Vagina (tissue), 2 donors: ENCODE measurements around the gene JMJD6.

Experiments used
- POLR2A ChIP-seq, 2 donors: fragments of 450-650 bp; IDR thresholded peaks; one replicate each; pipeline ENCODE4 v1.6.1; 2017; ENCODE audit warnings: antibody characterized with exemption in 2 of 2, mild to moderate bottlenecking in 2 of 2, moderate library complexity in 2 of 2
- POLR2AphosphoS5 ChIP-seq, 2 donors: sonication (generic); formaldehyde crosslinking; IDR thresholded peaks; one replicate each; pipeline ENCODE4 v1.9.0; 2017; ENCODE audit warnings: antibody characterized with exemption in 2 of 2, mild to moderate bottlenecking in 2 of 2, low read depth in 1 of 2; ENCODE audit not compliant: insufficient read depth in 1 of 2
- TF ChIP-seq, protein P1 (sequence below), 3 experiments: fragments of 450-650 bp in 2 of 3; fragments of 200-600 bp in 1 of 3; sonication (generic) in 1 of 3; IDR thresholded peaks; one replicate each; pipeline ENCODE4 v1.5.1; 2017 to 2019; ENCODE audit warnings: antibody characterized with exemption in 3 of 3, mild to moderate bottlenecking in 2 of 3, moderate library complexity in 2 of 3

DNA sequence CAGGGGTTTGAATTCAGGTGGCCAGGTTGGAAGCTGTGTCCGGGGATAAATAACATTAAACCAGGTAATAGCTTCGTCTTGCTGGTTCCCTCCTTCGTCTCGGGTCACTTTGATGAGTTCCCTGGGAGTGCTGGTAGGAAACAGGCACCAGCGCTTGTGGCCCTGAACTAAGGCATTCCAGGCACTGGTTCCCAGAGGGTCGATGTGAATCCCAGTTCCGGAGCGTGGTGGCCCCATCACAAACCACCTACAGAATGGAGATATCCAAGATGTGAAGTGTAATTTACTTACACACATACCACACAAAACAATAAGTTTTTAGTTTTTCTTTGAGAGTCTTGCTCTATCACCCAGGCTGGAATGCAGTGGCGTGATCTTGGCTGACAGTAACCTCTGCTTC is 2.6 kb downstream of the JMJD6 start:
- TF ChIP-seq, protein P1, sequence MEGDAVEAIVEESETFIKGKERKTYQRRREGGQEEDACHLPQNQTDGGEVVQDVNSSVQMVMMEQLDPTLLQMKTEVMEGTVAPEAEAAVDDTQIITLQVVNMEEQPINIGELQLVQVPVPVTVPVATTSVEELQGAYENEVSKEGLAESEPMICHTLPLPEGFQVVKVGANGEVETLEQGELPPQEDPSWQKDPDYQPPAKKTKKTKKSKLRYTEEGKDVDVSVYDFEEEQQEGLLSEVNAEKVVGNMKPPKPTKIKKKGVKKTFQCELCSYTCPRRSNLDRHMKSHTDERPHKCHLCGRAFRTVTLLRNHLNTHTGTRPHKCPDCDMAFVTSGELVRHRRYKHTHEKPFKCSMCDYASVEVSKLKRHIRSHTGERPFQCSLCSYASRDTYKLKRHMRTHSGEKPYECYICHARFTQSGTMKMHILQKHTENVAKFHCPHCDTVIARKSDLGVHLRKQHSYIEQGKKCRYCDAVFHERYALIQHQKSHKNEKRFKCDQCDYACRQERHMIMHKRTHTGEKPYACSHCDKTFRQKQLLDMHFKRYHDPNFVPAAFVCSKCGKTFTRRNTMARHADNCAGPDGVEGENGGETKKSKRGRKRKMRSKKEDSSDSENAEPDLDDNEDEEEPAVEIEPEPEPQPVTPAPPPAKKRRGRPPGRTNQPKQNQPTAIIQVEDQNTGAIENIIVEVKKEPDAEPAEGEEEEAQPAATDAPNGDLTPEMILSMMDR (IDR thresholded peaks at IDR 0.05) = no peak
- TF ChIP-seq POLR2AphosphoS5 (IDR thresholded peaks at IDR 0.05; ENCODE audit: insufficient read depth in 1 of 2, low read depth in 1 of 2) (no peak), POLR2A (IDR thresholded peaks at IDR 0.05) (no peak)
